SIG-M5 treated with dmso at 0.1 percent for 504 hours (cell line): ENCODE measurements around the gene GKAP1.
"Not testable (repeated sequence)": the region's sequence is repeated elsewhere in the genome, so short reads cannot be mapped to it uniquely, and the experiment has no call there.

ENCODE experiments used
- DNase-seq: peaks from one replicate; lab custom pipeline; 2025; ENCODE audit not compliant: unreplicated experiment; lab: John Stamatoyannopoulos, UW

The GKAP1 gene

GRCh38 chr9:83817356-83818278 lies at the start of gene GKAP1:
TSS of gene GKAP1 (minus strand) at chr9:83817769. CDS start at chr9:83806517, 11,252 bp downstream.
- DNase-seq, result peak; percentile 44

GRCh38 chr9:83849895-83850294 lies 32.3 kb upstream of the GKAP1 start:
- not testable (repeated sequence) for DNase-seq

GRCh38 chr9:83837070-83837643 lies 19.6 kb upstream of the GKAP1 start:
- DNase-seq, result not testable (repeated sequence)

- DNase-seq, result not testable (repeated sequence)
These were observed 13.0 kb upstream of the GKAP1 start for GRCh38 chr9:83830426-83831071.

- not testable (repeated sequence) for DNase-seq
These were observed 7.5 kb upstream of the GKAP1 start for GRCh38 chr9:83824986-83825623.

- not testable (repeated sequence) for DNase-seq
These were observed 586 bp downstream of the GKAP1 start for GRCh38 chr9:83817011-83817355.

GRCh38 chr9:83815120-83815519 lies 2.4 kb downstream of the GKAP1 start:
- not testable (repeated sequence) for DNase-seq

- DNase-seq, result not testable (repeated sequence)
These were observed 8.4 kb downstream of the GKAP1 start for GRCh38 chr9:83809213-83809612.

GRCh38 chr9:83804454-83804853 lies 13.1 kb downstream of the GKAP1 start:
- DNase-seq, result not testable (repeated sequence)

- DNase-seq, result not testable (repeated sequence)
These were observed 13.6 kb downstream of the GKAP1 start for GRCh38 chr9:83803941-83804340.

GRCh38 chr9:83800236-83801033 lies 17.1 kb downstream of the GKAP1 start:
- no peak for DNase-seq

- no peak for DNase-seq
These were observed 23.5 kb downstream of the GKAP1 start for GRCh38 chr9:83794051-83794450.

GRCh38 chr9:83792746-83793145 lies 24.8 kb downstream of the GKAP1 start:
- DNase-seq, result peak; percentile 1

GRCh38 chr9:83778164-83778563 lies 39.4 kb downstream of the GKAP1 start:
- no peak for DNase-seq

- no peak for DNase-seq
These were observed 41.6 kb downstream of the GKAP1 start for GRCh38 chr9:83775932-83776331.

- DNase-seq, result no peak
These were observed 44.7 kb downstream of the GKAP1 start for GRCh38 chr9:83772860-83773259.

- no peak for DNase-seq
These were observed 52.2 kb downstream of the GKAP1 start for GRCh38 chr9:83765376-83765775.

- no peak for DNase-seq
These were observed 63.1 kb downstream of the GKAP1 start for GRCh38 chr9:83754383-83754977.

- no peak for DNase-seq
These were observed 67.9 kb downstream of the GKAP1 start for GRCh38 chr9:83749706-83750105.

GRCh38 chr9:83744206-83744605 lies 73.4 kb downstream of the GKAP1 start:
- DNase-seq, result peak; percentile 46
